HEK293T (cell line): ENCODE results near the gene SLU7.

Experiments
- ARNT ChIP-seq: fragments of 450-650 bp; IDR thresholded peaks from 2 replicates; pipeline ENCODE4 v1.6.1; 2017; ENCODE audit warnings: mild to moderate bottlenecking
- CTBP1 ChIP-seq: fragments of 450-650 bp; IDR thresholded peaks from 2 replicates; pipeline ENCODE4 v1.6.1; 2016; ENCODE audit warnings: borderline replicate concordance
- ELF4 ChIP-seq: fragments of 450-650 bp; IDR thresholded peaks from 2 replicates; pipeline ENCODE4 v1.6.1; 2017; ENCODE audit warnings: antibody characterized with exemption
- FOXA1 ChIP-seq: fragments of 450-650 bp; IDR thresholded peaks from 2 replicates; pipeline ENCODE4 v1.6.1; 2016; ENCODE audit warnings: mild to moderate bottlenecking
- FOXM1 ChIP-seq: fragments of 450-650 bp; IDR thresholded peaks from 2 replicates; pipeline ENCODE4 v1.6.1; 2017; ENCODE audit warnings: mild to moderate bottlenecking, borderline replicate concordance
- HDGF ChIP-seq: fragments of 450-650 bp; IDR thresholded peaks from 2 replicates; pipeline ENCODE4 v1.6.1; 2017; ENCODE audit warnings: antibody characterized with exemption, borderline replicate concordance
- NFRKB ChIP-seq: fragments of 450-650 bp; IDR thresholded peaks from 2 replicates; pipeline ENCODE4 v1.6.1; 2016; ENCODE audit warnings: mild to moderate bottlenecking, moderate library complexity
- SP1 ChIP-seq: fragments of 450-650 bp; IDR thresholded peaks from 2 replicates; pipeline ENCODE4 v1.6.1; 2017
- SUZ12 ChIP-seq: fragments of 450-650 bp; IDR thresholded peaks from 2 replicates; pipeline ENCODE4 v1.6.1; 2016; ENCODE audit warnings: mild to moderate bottlenecking
- TARDBP ChIP-seq: fragments of 450-650 bp; IDR thresholded peaks from 2 replicates; pipeline ENCODE4 v1.6.1; 2016
- ZNF384 ChIP-seq: fragments of 450-650 bp; IDR thresholded peaks from 2 replicates; pipeline ENCODE4 v1.6.1; 2016

GRCh38 chr5:160360310-160360709 is 58.6 kb downstream of the SLU7 start:
- TF ChIP-seq ELF4 (no peak), FOXM1 (no peak), CTBP1 (no peak), FOXA1 (no peak), SUZ12 (no peak), HDGF (no peak), ARNT (no peak), TARDBP (no peak), SP1 (no peak), NFRKB (no peak), ZNF384 (no peak)
